ENCODE measurements around the gene CFAP410. TPM values are rescaled to one million over a fixed set of nuclear protein-coding genes. Genes with fewer than 3 reads are reported as not detected.

CFAP410 gene
- total and polyA plus RNA-seq, 2 donors (not counting 3 experiments of a cell fraction or from before 2014, with no cell fraction given) = 7.2 to 12.2 TPM

GRCh38 chr21:44324854-44325107 is 14.4 kb downstream of the CFAP410 start:
- Histone ChIP-seq H3K4me3 (replicated peaks in 1 of 3; ENCODE audit: insufficient read depth in 1 of 3, low read depth in 1 of 3, low read length in 3 of 3) (no peak overlapping the region), H4K20me1 (replicated peaks; ENCODE audit: control insufficient read depth, extremely low read depth, insufficient read depth, low read length) (no peaks in the 10 kb centered on the region), H3K9me3 (replicated peaks; ENCODE audit: control insufficient read depth, insufficient read depth, low read length) (no peaks in the 10 kb centered on the region), H3K9me1 (replicated peaks; ENCODE audit: control insufficient read depth, extremely low read depth, insufficient read depth, low read length) (no peaks in the 10 kb centered on the region), H3K36me3 (ENCODE audit: control insufficient read depth in 2 of 2, extremely low read depth in 1 of 2, insufficient read depth in 2 of 2, low read length in 2 of 2) (peaks cover 5 to 34% of the 10 kb centered on the region in 2 experiments), H3K9ac (replicated peaks; ENCODE audit: extremely low read depth, insufficient read depth, low read length) (no peak overlapping the region), H3K4me1 (ENCODE audit: control insufficient read depth, extremely low read depth, insufficient read depth, low read length) (no peaks in the 10 kb centered on the region), H3K27me3 (ENCODE audit: control insufficient read depth in 2 of 2, insufficient read depth in 2 of 2, low read length in 2 of 2) (no peaks in the 10 kb centered on the region), H2AFZ (ENCODE audit: low read depth, low read length) (no peak overlapping the region), H3K79me2 (ENCODE audit: control insufficient read depth, insufficient read depth, low read length) (no peaks in the 10 kb centered on the region), H3K4me2 (ENCODE audit: insufficient read depth, low read length) (no peak overlapping the region), H3K27ac (ENCODE audit: insufficient read depth, low read depth, low read length) (no peak overlapping the region)
- FAIRE-seq (no peak), DNase-seq (ENCODE audit: low read depth, low spot score) (no peak)
- dilution Hi-C loops (cut with MboI; ENCODE audit: extremely low pct_ligation_motif_present, low sequenced_read_pairs) = no loop called here
- ChIA-PET POLR2A (no interaction called here), CTCF (no interaction called here)
- BruUV-seq (replicated peaks) = no TSS peak
- intact Hi-C loops (cut with micrococcal nuclease) = no loop called here
- TF ChIP-seq FOS (IDR thresholded peaks at IDR 0.05; ENCODE audit: borderline replicate concordance, insufficient read depth, low read length) = no peak
- TF ChIP-seq CTCF (IDR thresholded peaks at IDR 0.05; ENCODE audit: extremely low read depth in 1 of 2, insufficient read depth in 1 of 2, low read depth in 1 of 2, low read length in 2 of 2) = no peak
- TF ChIP-seq MYC (IDR thresholded peaks at IDR 0.05; ENCODE audit: low read depth, low read length) = no peak
- TF ChIP-seq GATA2 (IDR thresholded peaks at IDR 0.05; ENCODE audit: insufficient read depth, insufficient read length, low read depth, low read length) = no peak
- TF ChIP-seq MAX (IDR thresholded peaks at IDR 0.05; ENCODE audit: insufficient read depth, insufficient read length) = no peak
- no peak for TF ChIP-seq JUN (IDR thresholded peaks at IDR 0.05; ENCODE audit: borderline replicate concordance, insufficient read depth, insufficient read length, low read depth)
- no peak for TF ChIP-seq POLR2AphosphoS5 (IDR thresholded peaks at IDR 0.05; ENCODE audit: insufficient read depth, low read depth, low read length)
- TF ChIP-seq EZH2 (IDR thresholded peaks at IDR 0.05; ENCODE audit: borderline replicate concordance, low read depth, low read length, severe bottlenecking) = no peak
- TF ChIP-seq POLR2A (IDR thresholded peaks at IDR 0.05; ENCODE audit: low read depth, low read length) = no peak

All from endothelial cell of umbilical vein (primary cell).